Measurements from ENCODE around the gene MCRIP1. TPM values are rescaled to one million over a fixed set of nuclear protein-coding genes. Genes with fewer than 3 reads are reported as not detected.
A peak's percentile ranks its signal among the peaks of the same experiment; 100 is the strongest.

MCRIP1 gene
- total RNA-seq, 1 experiment from 2014 or later: 126 TPM

GRCh38 chr17:81815646-81815986, 17.5 kb downstream of the MCRIP1 start (continued):
- TF ChIP-seq STAT6 (CRISPR knock-in tag; conservative IDR thresholded peaks at IDR 0.05; ENCODE audit: low read depth) (no peak), GABPB1 (CRISPR knock-in tag; IDR thresholded peaks at IDR 0.05) (no peak), ZNF263 (CRISPR knock-in tag; IDR thresholded peaks at IDR 0.05; ENCODE audit: low read depth) (no peak), ZNF512 (CRISPR knock-in tag; IDR thresholded peaks at IDR 0.05; ENCODE audit: borderline replicate concordance) (no peak), ATF2 (CRISPR knock-in tag; IDR thresholded peaks at IDR 0.05; ENCODE audit: borderline replicate concordance, low read depth) (no peak), PRRX2 (CRISPR knock-in tag; IDR thresholded peaks at IDR 0.05) (no peak)

GRCh38 chr17:81814748-81815645, 18.1 kb downstream of the MCRIP1 start:
- no peak for ATAC-seq
- no peak for DNase-seq (ENCODE audit: low spot score)
- no peaks in the 10 kb centered on the region for H3K27me3 Mint-ChIP-seq (ENCODE audit: low read depth)
- H3K27ac Mint-ChIP-seq: no peak overlapping the region
- H3K4me1 Mint-ChIP-seq: no peaks in the 10 kb centered on the region
- H3K36me3 Mint-ChIP-seq: no peaks in the 10 kb centered on the region
- POLR2A ChIA-PET: no interaction called here
- no peaks in the 10 kb centered on the region for H3K9me3 Mint-ChIP-seq
- CTCF ChIA-PET: interaction anchor here (0.7 to 1.5 kb wide), 3 partner anchors 10 to 810 kb away, joined by 3 to 6 read pairs (median 3); no protein-coding TSS in a partner anchor
- H3K4me3 Mint-ChIP-seq: no peak overlapping the region
- TF ChIP-seq FOXK1 (CRISPR knock-in tag; IDR thresholded peaks at IDR 0.05) (no peak), ZNF423 (CRISPR knock-in tag; IDR thresholded peaks at IDR 0.05) (peak; percentile 32; the same call in 1 of the 2 replicates), GABPB1 (CRISPR knock-in tag; IDR thresholded peaks at IDR 0.05) (peak; percentile 70)

- no peak overlapping the region for H3K27ac Mint-ChIP-seq
- no peak overlapping the region for H3K4me3 Mint-ChIP-seq
- CTCF ChIA-PET: interaction anchor here (0.9 kb wide), 1 partner anchor 14 kb away, joined by 3 read pairs; no protein-coding TSS in a partner anchor
- no peak for DNase-seq (ENCODE audit: low spot score)
- no peak for ATAC-seq
- no peaks in the 10 kb centered on the region for H3K27me3 Mint-ChIP-seq (ENCODE audit: low read depth)
- H3K4me1 Mint-ChIP-seq: no peaks in the 10 kb centered on the region
- H3K9me3 Mint-ChIP-seq: no peaks in the 10 kb centered on the region
- POLR2A ChIA-PET: no interaction called here
- no peaks in the 10 kb centered on the region for H3K36me3 Mint-ChIP-seq
- TF ChIP-seq ESRRA (CRISPR knock-in tag; IDR thresholded peaks at IDR 0.05; ENCODE audit: borderline replicate concordance): no peak
- TF ChIP-seq IRF1 (CRISPR knock-in tag; IDR thresholded peaks at IDR 0.05): no peak
- TF ChIP-seq NFATC4 (CRISPR knock-in tag; IDR thresholded peaks at IDR 0.05): no peak
- no peak for TF ChIP-seq ZNF138 (CRISPR knock-in tag; conservative IDR thresholded peaks at IDR 0.05)
- TF ChIP-seq FOXP4 (CRISPR knock-in tag; IDR thresholded peaks at IDR 0.05): no peak
- TF ChIP-seq E2F1 (CRISPR knock-in tag; IDR thresholded peaks at IDR 0.05): no peak
- no peak for TF ChIP-seq TCF7 (CRISPR knock-in tag; IDR thresholded peaks at IDR 0.05; ENCODE audit: low read depth)
- no peak for TF ChIP-seq ZNF512 (CRISPR knock-in tag; IDR thresholded peaks at IDR 0.05; ENCODE audit: borderline replicate concordance)
- no peak for TF ChIP-seq ZMAT4 (CRISPR knock-in tag; IDR thresholded peaks at IDR 0.05)
- TF ChIP-seq ZNF219 (CRISPR knock-in tag; IDR thresholded peaks at IDR 0.05; ENCODE audit: borderline replicate concordance): no peak
- no peak for TF ChIP-seq NR2C2 (CRISPR knock-in tag; IDR thresholded peaks at IDR 0.05)
These were observed 19.0 kb downstream of the MCRIP1 start for GRCh38 chr17:81813861-81814683.
